DOHH2 (cell line): ENCODE results near the gene ARHGAP27.
"Not testable (repeated sequence)": the region's sequence is repeated elsewhere in the genome, so short reads cannot be mapped to it uniquely, and the experiment has no call there.

Experiments used
- EZH2phosphoT487 ChIP-seq: fragments of 200-600 bp; sonication (generic); IDR thresholded peaks from 2 replicates; pipeline ENCODE4 v1.6.1; 2017; ENCODE audit warnings: borderline replicate concordance, mild to moderate bottlenecking, antibody characterized with exemption, low read length, moderate library complexity, mixed read lengths
- TF ChIP-seq, protein P1 (sequence below): fragments of 200-600 bp; sonication (generic); IDR thresholded peaks from one replicate; pipeline ENCODE4 v1.5.1; 2014; ENCODE audit warnings: antibody characterized with exemption, mild to moderate bottlenecking, low read depth, low read length; ENCODE audit not compliant: poor library complexity, severe bottlenecking

DNA sequence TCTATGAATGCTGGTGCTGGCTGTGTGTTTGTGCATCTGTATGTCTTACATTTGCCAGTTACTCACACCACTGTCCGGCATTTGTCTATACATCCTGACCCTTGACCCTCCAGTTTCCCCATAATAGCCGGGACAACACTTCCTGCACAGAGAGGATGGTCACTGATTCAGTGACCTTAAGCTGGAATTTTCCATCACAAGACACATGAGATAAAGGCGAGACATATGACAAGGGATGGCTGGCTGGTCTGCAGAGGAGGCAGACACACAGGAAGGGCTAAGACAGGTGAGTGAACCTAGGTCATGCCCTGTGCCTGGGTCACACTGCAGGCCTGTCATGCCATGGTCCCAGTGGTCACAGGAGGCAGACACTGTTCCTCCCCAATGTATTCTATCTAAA lies 39.6 kb upstream of the ARHGAP27 start:
- TF ChIP-seq, protein P1, sequence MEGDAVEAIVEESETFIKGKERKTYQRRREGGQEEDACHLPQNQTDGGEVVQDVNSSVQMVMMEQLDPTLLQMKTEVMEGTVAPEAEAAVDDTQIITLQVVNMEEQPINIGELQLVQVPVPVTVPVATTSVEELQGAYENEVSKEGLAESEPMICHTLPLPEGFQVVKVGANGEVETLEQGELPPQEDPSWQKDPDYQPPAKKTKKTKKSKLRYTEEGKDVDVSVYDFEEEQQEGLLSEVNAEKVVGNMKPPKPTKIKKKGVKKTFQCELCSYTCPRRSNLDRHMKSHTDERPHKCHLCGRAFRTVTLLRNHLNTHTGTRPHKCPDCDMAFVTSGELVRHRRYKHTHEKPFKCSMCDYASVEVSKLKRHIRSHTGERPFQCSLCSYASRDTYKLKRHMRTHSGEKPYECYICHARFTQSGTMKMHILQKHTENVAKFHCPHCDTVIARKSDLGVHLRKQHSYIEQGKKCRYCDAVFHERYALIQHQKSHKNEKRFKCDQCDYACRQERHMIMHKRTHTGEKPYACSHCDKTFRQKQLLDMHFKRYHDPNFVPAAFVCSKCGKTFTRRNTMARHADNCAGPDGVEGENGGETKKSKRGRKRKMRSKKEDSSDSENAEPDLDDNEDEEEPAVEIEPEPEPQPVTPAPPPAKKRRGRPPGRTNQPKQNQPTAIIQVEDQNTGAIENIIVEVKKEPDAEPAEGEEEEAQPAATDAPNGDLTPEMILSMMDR = not testable (repeated sequence)
- not testable (repeated sequence) for TF ChIP-seq EZH2phosphoT487
